HG02884 (cell line): ENCODE measurements around the gene RNASEH2A.

ENCODE experiments used
- ATAC-seq: cut with Tn5 transposase; IDR thresholded peaks from one replicate; pipeline ENCODE4 v1.9.1; 2021; ENCODE audit warnings: mild to moderate bottlenecking, moderate library complexity; ENCODE audit not compliant: unreplicated experiment

RNASEH2A gene

DNA sequence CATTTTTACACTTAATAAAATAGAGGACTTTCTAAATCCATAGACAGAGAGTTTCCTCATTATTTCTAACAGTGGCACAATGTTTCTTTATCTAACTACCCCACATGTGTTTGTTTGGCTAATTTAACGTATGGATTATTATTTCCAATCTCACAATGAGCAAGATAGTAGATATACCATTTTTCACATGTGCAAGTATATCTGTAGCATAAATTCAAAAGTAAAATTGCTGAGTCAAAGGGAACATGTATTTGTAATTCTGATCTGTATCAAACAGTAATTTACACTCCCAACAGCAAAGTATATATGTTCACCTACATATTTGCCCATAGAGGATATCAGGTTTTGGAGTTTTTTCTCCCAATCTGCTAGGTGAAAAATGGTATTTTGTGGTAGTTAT is 50.3 kb downstream of the RNASEH2A start:
- ATAC-seq = no peak

DNA sequence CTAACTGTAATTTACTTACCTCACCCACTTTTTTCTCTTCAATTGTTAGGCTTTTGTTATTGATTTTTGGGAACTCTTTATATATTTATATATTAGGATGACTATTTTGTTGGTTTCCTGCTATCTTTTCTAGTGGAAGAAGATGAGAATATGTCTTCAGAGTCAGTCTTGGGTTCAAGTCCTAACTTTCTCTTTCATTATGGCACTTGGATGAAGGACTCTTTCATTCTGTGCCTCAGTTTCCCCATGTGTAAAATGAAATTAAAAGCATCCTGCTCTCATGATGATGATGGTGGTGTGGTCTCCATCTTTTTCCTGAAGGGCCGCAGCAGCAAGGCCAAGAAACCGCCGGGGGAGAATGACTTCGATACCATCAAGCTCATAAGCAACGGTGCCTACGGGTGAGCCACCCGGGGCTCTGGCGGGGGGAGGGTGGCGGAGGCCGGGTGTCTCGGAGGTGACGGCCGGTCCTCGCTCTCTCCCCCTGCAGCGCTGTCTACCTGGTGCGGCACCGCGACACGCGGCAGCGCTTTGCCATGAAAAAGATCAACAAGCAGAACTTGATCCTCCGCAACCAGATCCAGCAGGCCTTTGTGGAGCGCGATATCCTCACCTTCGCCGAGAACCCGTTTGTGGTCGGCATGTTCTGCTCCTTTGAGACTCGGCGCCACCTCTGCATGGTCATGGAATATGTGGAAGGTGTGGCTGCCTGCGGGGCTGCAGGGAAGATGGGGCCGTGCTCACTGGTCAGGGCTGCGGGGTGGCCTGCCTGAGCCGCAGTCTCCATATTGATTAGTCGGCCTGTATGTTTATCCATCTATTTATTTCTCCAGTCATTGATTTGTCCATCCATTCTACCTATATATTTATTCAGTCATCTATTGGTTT is 51.9 kb downstream of the RNASEH2A start:
- ATAC-seq = no peak

DNA sequence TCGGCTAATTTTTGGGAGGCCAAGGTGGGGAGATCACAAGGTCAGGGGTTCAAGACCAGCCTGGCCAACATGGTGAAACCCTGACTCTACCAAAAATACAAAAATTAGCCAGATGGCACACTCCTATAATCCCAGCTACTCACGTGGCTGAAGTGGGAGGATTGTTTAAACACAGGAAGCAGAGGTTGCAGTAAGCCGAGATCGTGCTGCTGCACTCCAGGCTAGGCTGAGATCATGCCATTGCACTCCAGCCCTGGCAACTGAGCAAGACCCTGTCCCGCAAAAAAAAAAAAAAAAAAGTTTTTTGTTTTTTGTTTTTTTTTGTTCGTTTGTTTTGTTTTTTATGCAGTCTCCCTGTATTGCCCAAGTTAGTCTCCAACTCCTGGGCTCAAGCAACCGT is 53.2 kb downstream of the RNASEH2A start:
- no peak for ATAC-seq
